GM18909 (cell line): Measurements from ENCODE around the gene DSTN.

ENCODE experiments used
- ATAC-seq: cut with Tn5 transposase; IDR thresholded peaks from one replicate; pipeline ENCODE4 v1.9.1; 2021; ENCODE audit warnings: mild to moderate bottlenecking; ENCODE audit not compliant: unreplicated experiment, poor library complexity

DSTN gene

GRCh38 chr20:17569616-17570346 lies at the start of gene DSTN:
Gene DSTN, plus strand, starts transcription at chr20:17570075. Its CDS starts 134 bp downstream, at chr20:17570209.
- ATAC-seq: peak; percentile 92

- ATAC-seq: no peak
These were observed 49.3 kb upstream of the DSTN start for GRCh38 chr20:17520583-17520982.

- no peak for ATAC-seq
These were observed 47.3 kb upstream of the DSTN start for GRCh38 chr20:17522528-17522927.

GRCh38 chr20:17523326-17523725 lies 46.5 kb upstream of the DSTN start:
- no peak for ATAC-seq

- ATAC-seq: no peak
These were observed 45.3 kb upstream of the DSTN start for GRCh38 chr20:17524560-17524959.

- ATAC-seq: no peak
These were observed 44.7 kb upstream of the DSTN start for GRCh38 chr20:17525132-17525531.

GRCh38 chr20:17525650-17526049 lies 44.2 kb upstream of the DSTN start:
- ATAC-seq: no peak

- ATAC-seq: no peak
These were observed 40.3 kb upstream of the DSTN start for GRCh38 chr20:17529586-17529985.

GRCh38 chr20:17530153-17530552 lies 39.7 kb upstream of the DSTN start:
- ATAC-seq: no peak

- no peak for ATAC-seq
These were observed 38.9 kb upstream of the DSTN start, which contains the start of gene BFSP1 for GRCh38 chr20:17530716-17531664. Gene BFSP1, minus strand, starts transcription at chr20:17531379. Its CDS starts 50 bp downstream, at chr20:17531329.

GRCh38 chr20:17531665-17532025 lies 38.2 kb upstream of the DSTN start:
- no peak for ATAC-seq

- ATAC-seq: no peak
These were observed 36.5 kb upstream of the DSTN start for GRCh38 chr20:17533396-17533795.

GRCh38 chr20:17534077-17534476 lies 35.8 kb upstream of the DSTN start:
- ATAC-seq: no peak

GRCh38 chr20:17536944-17537444 lies 32.9 kb upstream of the DSTN start:
- ATAC-seq: peak; percentile 90

- no peak for ATAC-seq
These were observed 31.9 kb upstream of the DSTN start for GRCh38 chr20:17537959-17538358.

GRCh38 chr20:17538517-17539170 lies 31.2 kb upstream of the DSTN start:
- peak; percentile 82 for ATAC-seq

GRCh38 chr20:17541596-17541995 lies 28.3 kb upstream of the DSTN start:
- ATAC-seq: no peak

- ATAC-seq: no peak
These were observed 27.9 kb upstream of the DSTN start for GRCh38 chr20:17541996-17542395.

- ATAC-seq: no peak
These were observed 27.4 kb upstream of the DSTN start for GRCh38 chr20:17542481-17542880.

GRCh38 chr20:17542993-17543412 lies 26.9 kb upstream of the DSTN start:
- ATAC-seq: no peak
